WTC11 (cell line): ENCODE results near the gene DDX39B.

Experiments used
- FOXP1 ChIP-seq: sonication (generic); formaldehyde crosslinking; IDR thresholded peaks from 2 replicates; pipeline ENCODE4 v1.8.0; 2022; ENCODE audit warnings: missing genetic modification reagents, mild to moderate bottlenecking, moderate library complexity, borderline replicate concordance
- GABPB1 ChIP-seq: sonication (generic); formaldehyde crosslinking; IDR thresholded peaks from 2 replicates; pipeline ENCODE4 v1.8.1; 2023; ENCODE audit warnings: mild to moderate bottlenecking, missing genetic modification reagents
- JUN ChIP-seq: sonication (generic); formaldehyde crosslinking; IDR thresholded peaks from 2 replicates; pipeline ENCODE4 v1.8.0; 2023; ENCODE audit warnings: mild to moderate bottlenecking, missing genetic modification reagents
- MYBL2 ChIP-seq: sonication (generic); formaldehyde crosslinking; IDR thresholded peaks from 2 replicates; pipeline ENCODE4 v1.8.1; 2023; ENCODE audit warnings: mild to moderate bottlenecking, moderate library complexity, missing genetic modification reagents
- NR1H2 ChIP-seq: sonication (generic); formaldehyde crosslinking; IDR thresholded peaks from 2 replicates; pipeline ENCODE4 v1.9.0; 2021; ENCODE audit warnings: mild to moderate bottlenecking, moderate library complexity, missing genetic modification reagents
- RORB ChIP-seq: fragments of 250-450 bp; sonication (Bioruptor Pico); IDR thresholded peaks from 2 replicates; pipeline ENCODE4 v1.9.0; 2021; ENCODE audit warnings: mild to moderate bottlenecking
- ZNF671 ChIP-seq: fragments of 250-450 bp; sonication (Bioruptor Pico); IDR thresholded peaks from 2 replicates; pipeline ENCODE4 v1.8.0; 2021; ENCODE audit warnings: mild to moderate bottlenecking
- TF ChIP-seq, protein P1 (sequence below): sonication (generic); formaldehyde crosslinking; IDR thresholded peaks from 2 replicates; pipeline ENCODE4 v1.8.1; 2022; ENCODE audit warnings: mild to moderate bottlenecking, moderate library complexity, missing genetic modification reagents
- TF ChIP-seq, protein P2 (sequence below): fragments of 200-600 bp; IDR thresholded peaks from 2 replicates; pipeline ENCODE4 v1.8.0; 2022; ENCODE audit warnings: antibody characterized with exemption
- TF ChIP-seq, protein P3 (sequence below): sonication (generic); formaldehyde crosslinking; IDR thresholded peaks from 2 replicates; pipeline ENCODE4 v1.8.0; 2022; ENCODE audit warnings: mild to moderate bottlenecking, missing genetic modification reagents
- TF ChIP-seq, protein P4 (sequence below): sonication (generic); formaldehyde crosslinking; IDR thresholded peaks from 2 replicates; pipeline ENCODE4 v1.8.1; 2023; ENCODE audit warnings: mild to moderate bottlenecking, moderate library complexity, missing genetic modification reagents

DNA sequence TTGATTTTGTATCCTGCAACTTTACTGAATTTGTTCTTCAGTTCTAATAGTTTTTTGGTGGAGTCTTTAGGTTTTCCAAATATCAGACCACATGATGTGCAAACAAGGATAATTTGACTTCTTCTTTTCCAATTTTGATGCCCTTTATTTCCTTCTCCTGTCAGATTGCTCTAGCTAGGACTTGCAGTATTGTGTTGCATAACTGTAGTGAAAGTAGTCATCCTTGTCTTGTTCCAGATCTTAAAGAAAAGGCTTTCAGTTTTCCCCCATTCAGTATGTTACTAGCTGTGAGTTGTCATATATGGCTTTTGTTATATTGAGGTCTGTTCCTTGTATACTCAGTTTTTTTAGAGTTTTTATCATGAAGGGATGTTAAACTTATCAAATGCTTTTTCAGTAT, 39.2 kb downstream of the DDX39B start:
- TF ChIP-seq, protein P1, sequence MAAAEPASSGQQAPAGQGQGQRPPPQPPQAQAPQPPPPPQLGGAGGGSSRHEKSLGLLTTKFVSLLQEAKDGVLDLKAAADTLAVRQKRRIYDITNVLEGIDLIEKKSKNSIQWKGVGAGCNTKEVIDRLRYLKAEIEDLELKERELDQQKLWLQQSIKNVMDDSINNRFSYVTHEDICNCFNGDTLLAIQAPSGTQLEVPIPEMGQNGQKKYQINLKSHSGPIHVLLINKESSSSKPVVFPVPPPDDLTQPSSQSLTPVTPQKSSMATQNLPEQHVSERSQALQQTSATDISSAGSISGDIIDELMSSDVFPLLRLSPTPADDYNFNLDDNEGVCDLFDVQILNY (CRISPR knock-in tag), result no peak
- TF ChIP-seq, protein P2, sequence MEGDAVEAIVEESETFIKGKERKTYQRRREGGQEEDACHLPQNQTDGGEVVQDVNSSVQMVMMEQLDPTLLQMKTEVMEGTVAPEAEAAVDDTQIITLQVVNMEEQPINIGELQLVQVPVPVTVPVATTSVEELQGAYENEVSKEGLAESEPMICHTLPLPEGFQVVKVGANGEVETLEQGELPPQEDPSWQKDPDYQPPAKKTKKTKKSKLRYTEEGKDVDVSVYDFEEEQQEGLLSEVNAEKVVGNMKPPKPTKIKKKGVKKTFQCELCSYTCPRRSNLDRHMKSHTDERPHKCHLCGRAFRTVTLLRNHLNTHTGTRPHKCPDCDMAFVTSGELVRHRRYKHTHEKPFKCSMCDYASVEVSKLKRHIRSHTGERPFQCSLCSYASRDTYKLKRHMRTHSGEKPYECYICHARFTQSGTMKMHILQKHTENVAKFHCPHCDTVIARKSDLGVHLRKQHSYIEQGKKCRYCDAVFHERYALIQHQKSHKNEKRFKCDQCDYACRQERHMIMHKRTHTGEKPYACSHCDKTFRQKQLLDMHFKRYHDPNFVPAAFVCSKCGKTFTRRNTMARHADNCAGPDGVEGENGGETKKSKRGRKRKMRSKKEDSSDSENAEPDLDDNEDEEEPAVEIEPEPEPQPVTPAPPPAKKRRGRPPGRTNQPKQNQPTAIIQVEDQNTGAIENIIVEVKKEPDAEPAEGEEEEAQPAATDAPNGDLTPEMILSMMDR, result no peak
- no peak for TF ChIP-seq FOXP1
- TF ChIP-seq RORB, result no peak
- TF ChIP-seq, protein P3, sequence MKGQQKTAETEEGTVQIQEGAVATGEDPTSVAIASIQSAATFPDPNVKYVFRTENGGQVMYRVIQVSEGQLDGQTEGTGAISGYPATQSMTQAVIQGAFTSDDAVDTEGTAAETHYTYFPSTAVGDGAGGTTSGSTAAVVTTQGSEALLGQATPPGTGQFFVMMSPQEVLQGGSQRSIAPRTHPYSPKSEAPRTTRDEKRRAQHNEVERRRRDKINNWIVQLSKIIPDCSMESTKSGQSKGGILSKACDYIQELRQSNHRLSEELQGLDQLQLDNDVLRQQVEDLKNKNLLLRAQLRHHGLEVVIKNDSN (CRISPR knock-in tag), result no peak
- no peak for TF ChIP-seq ZNF671 (CRISPR knock-in tag)
- TF ChIP-seq JUN (CRISPR knock-in tag), result no peak
- no peak for TF ChIP-seq GABPB1
- TF ChIP-seq, protein P4, sequence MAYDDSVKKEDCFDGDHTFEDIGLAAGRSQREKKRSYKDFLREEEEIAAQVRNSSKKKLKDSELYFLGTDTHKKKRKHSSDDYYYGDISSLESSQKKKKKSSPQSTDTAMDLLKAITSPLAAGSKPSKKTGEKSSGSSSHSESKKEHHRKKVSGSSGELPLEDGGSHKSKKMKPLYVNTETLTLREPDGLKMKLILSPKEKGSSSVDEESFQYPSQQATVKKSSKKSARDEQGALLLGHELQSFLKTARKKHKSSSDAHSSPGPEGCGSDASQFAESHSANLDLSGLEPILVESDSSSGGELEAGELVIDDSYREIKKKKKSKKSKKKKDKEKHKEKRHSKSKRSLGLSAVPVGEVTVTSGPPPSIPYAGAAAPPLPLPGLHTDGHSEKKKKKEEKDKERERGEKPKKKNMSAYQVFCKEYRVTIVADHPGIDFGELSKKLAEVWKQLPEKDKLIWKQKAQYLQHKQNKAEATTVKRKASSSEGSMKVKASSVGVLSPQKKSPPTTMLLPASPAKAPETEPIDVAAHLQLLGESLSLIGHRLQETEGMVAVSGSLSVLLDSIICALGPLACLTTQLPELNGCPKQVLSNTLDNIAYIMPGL, result no peak
- TF ChIP-seq NR1H2 (CRISPR knock-in tag), result no peak
- TF ChIP-seq MYBL2, result no peak
